ENCODE results near the gene OR2T34.
"Not testable (repeated sequence)": the region's sequence is repeated elsewhere in the genome, so short reads cannot be mapped to it uniquely, and the experiment has no call there.

- not testable (repeated sequence) for TF ChIP-seq CTCF, POLR2A, POLR2AphosphoS5 (IDR thresholded peaks at IDR 0.05)
Observed at GRCh38 chr1:248572049-248572448, 2.5 kb downstream of the OR2T34 start.

Measured in stomach (tissue), 4 donors.